GM12878 (cell line): Measurements from ENCODE around the gene EYS. TPM values are rescaled to one million over a fixed set of nuclear protein-coding genes. Genes with fewer than 3 reads are reported as not detected.

Experiments used
- ATAC-seq: fragments of 200-7000 bp; cut with Tn5 transposase; 3 replicates; pipeline ENCODE4 v1.9.1; 2020; ENCODE audit warnings: mild to moderate bottlenecking, moderate library complexity
- BruUV-seq: library from RNA; stranded (reverse); fragments of 400-500 nt; replicated peaks from 2 replicates; lab custom pipeline; 2021; lab: Mats Ljungman, UMichigan
- CTCF ChIA-PET: fragments of 300-600 bp; sonication (Branson Sonifier 250); formaldehyde crosslinking; extraction: SDS; loops from one replicate; lab custom pipeline; 2021; ENCODE audit warnings: inconsistent platforms; lab: Yijun Ruan, JAX
- POLR2A ChIA-PET: fragments of 350-600 bp; formaldehyde crosslinking; extraction: SDS; loops from one replicate; lab custom pipeline; 2021; ENCODE audit warnings: inconsistent platforms; lab: Charles Lee
- RAD21 ChIA-PET: fragments of 300-600 bp; sonication (Branson Sonifier 250); formaldehyde crosslinking; loops from one replicate; lab custom pipeline; 2023; ENCODE audit warnings: antibody characterized with exemption; ENCODE audit not compliant: unreplicated experiment; lab: Charles Lee
- SMC1A ChIA-PET: fragments of 300-600 bp; sonication (Branson Sonifier 250); formaldehyde crosslinking; loops from one replicate; lab custom pipeline; 2023; ENCODE audit not compliant: unreplicated experiment, uncharacterized antibody; lab: Charles Lee
- DNase-seq: peaks from one replicate; pipeline ENCODE4 v3.0.0-alpha.2; 2011; ENCODE audit warnings: low read depth, low spot score
- FAIRE-seq: peaks from 3 replicates; lab custom pipeline; 2011; peaks lifted over from hg19 to GRCh38; lab: Jason Lieb, UNC
- H2AFZ ChIP-seq: 2 replicates; pipeline ENCODE4 v1.6.0; 2011; ENCODE audit warnings: low read depth, low read length, control low read depth; ENCODE audit not compliant: control insufficient read depth
- H3K27ac ChIP-seq: 2 replicates; pipeline ENCODE4 v1.5.1; 2011; ENCODE audit warnings: control low read depth; ENCODE audit not compliant: control insufficient read depth, insufficient read depth
- H3K27me3 ChIP-seq, 2 experiments: replicated peaks in 1 of 2; 2 replicates each; pipeline versions ENCODE4 v1.6.0 to v1.6.1; 2011; ENCODE audit warnings: low read length in 1 of 2; ENCODE audit not compliant: control insufficient read depth in 2 of 2, insufficient read depth in 2 of 2
- H3K36me3 ChIP-seq, 2 experiments: 2 replicates each; pipeline ENCODE4 v1.5.1; 2011; ENCODE audit warnings: low read length in 1 of 2; ENCODE audit not compliant: control insufficient read depth in 2 of 2, insufficient read depth in 2 of 2
- H3K4me1 ChIP-seq: 2 replicates; pipeline ENCODE4 v1.6.1; 2011; ENCODE audit warnings: mild to moderate bottlenecking, low read length, moderate library complexity, mixed read lengths; ENCODE audit not compliant: control insufficient read depth, insufficient read depth
- H3K4me2 ChIP-seq: 2 replicates; pipeline ENCODE4 v1.6.0; 2011; ENCODE audit warnings: control low read depth; ENCODE audit not compliant: control insufficient read depth, insufficient read depth
- H3K4me3 ChIP-seq: fragments of 200-600 bp; sonication (generic); 2 replicates; pipeline ENCODE4 v1.5.1; 2016
- H3K79me2 ChIP-seq: 2 replicates; pipeline ENCODE4 v1.6.0; 2011; ENCODE audit warnings: low read length; ENCODE audit not compliant: control insufficient read depth, insufficient read depth
- H3K9ac ChIP-seq: 2 replicates; pipeline ENCODE4 v1.8.0; 2011; ENCODE audit warnings: low read length, control low read depth, mixed read lengths; ENCODE audit not compliant: control insufficient read depth, insufficient read depth
- H3K9me3 ChIP-seq: replicated peaks from 3 replicates; pipeline ENCODE4 v1.5.1; 2011; ENCODE audit warnings: mild to moderate bottlenecking, low read length; ENCODE audit not compliant: control insufficient read depth, insufficient read depth
- H4K20me1 ChIP-seq: 2 replicates; pipeline ENCODE4 v1.6.0; 2011; ENCODE audit not compliant: control insufficient read depth, insufficient read depth
- CBX5 ChIP-seq: sonication (generic); IDR thresholded peaks from 2 replicates; pipeline ENCODE4 v1.6.1; 2016; ENCODE audit warnings: low read depth, moderate library complexity, mild to moderate bottlenecking, inconsistent platforms
- CHD1 ChIP-seq: IDR thresholded peaks from 2 replicates; pipeline ENCODE4 v1.6.1; 2012; ENCODE audit warnings: low read depth, low read length, improper control_type of control experiment
- CHD2 ChIP-seq: IDR thresholded peaks from 2 replicates; pipeline ENCODE4 v1.6.1; 2011; ENCODE audit warnings: low read depth, low read length, improper control_type of control experiment, borderline replicate concordance
- DPF2 ChIP-seq: fragments of 450-650 bp; IDR thresholded peaks from 2 replicates; pipeline ENCODE4 v1.6.1; 2017; ENCODE audit warnings: mild to moderate bottlenecking
- KDM1A ChIP-seq: fragments of 200-600 bp; sonication (generic); IDR thresholded peaks from 2 replicates; pipeline ENCODE4 v1.6.1; 2016; ENCODE audit warnings: borderline replicate concordance
- NR2F1 ChIP-seq: fragments of 450-650 bp; conservative IDR thresholded peaks from 2 replicates; pipeline ENCODE4 v1.6.1; 2017; ENCODE audit warnings: mild to moderate bottlenecking
- POLR2A ChIP-seq: IDR thresholded peaks from 2 replicates; pipeline ENCODE4 v1.6.1; 2011; ENCODE audit warnings: low read depth, mild to moderate bottlenecking, low read length
- RBBP5 ChIP-seq: fragments of 200-600 bp; sonication (generic); conservative IDR thresholded peaks from 2 replicates; pipeline ENCODE4 v1.6.1; 2016
- SMAD5 ChIP-seq: IDR thresholded peaks from 2 replicates; pipeline ENCODE4 v1.6.1; 2016; ENCODE audit warnings: antibody characterized with exemption, low read depth
- ZNF207 ChIP-seq: fragments of 450-650 bp; IDR thresholded peaks from 2 replicates; pipeline ENCODE4 v1.6.1; 2014; ENCODE audit warnings: antibody characterized with exemption, mild to moderate bottlenecking, borderline replicate concordance
- WGBS: methylation state at CpG from one replicate; pipeline ENCODE4 v1.1.6; 2016; ENCODE audit warnings: low lambda C conversion rate; ENCODE audit not compliant: insufficient replicate concordance, insufficient coverage; ENCODE audit errors: missing lambda C conversion rate; 5-methylcytosine and 5-hydroxymethylcytosine counted together
- in situ Hi-C: fragments of 300-500 bp; cut with MboI; formaldehyde crosslinking; loops from 9 replicates; pipeline ENCODE4 v1.14.3; 2018; ENCODE audit warnings: mixed read lengths
- intact Hi-C: fragments of 100-400 bp; cut with micrococcal nuclease; formaldehyde crosslinking; loops from one replicate; pipeline ENCODE4 v1.14.2; 2022; ENCODE audit not compliant: unreplicated experiment
- polyA plus RNA-seq, 11 experiments: library from polyadenylated mRNA; depleted of rRNA in 4 of 11; unstranded in 6 of 11; stranded (reverse) in 5 of 11; fragments of >200 nt; fragmentation: Nextera tagmentation in 4 of 11; fragmentation: Illumina TruSeq in 1 of 11; extraction: Ambion mirVana in 4 of 11; extraction: Trizol in 1 of 11; gene quantifications; 1 replicate in 1 of 11; 2 replicates in 10 of 11; pipeline versions ENCODE4 v1.2.1 to v1.2.3, GENCODE V29; 2011 to 2016; ENCODE audit warnings: inconsistent platforms in 2 of 11, missing spikeins in 2 of 11, low read depth in 1 of 11
- total RNA-seq, 4 experiments: library from RNA; depleted of rRNA in 3 of 4; stranded (reverse); fragments of >200 nt in 3 of 4; fragmentation: Illumina TruSeq in 1 of 4; extraction: Trizol in 1 of 4; gene quantifications; 2 replicates each; pipeline versions ENCODE4 v1.2.1 to v1.2.3, GENCODE V29; 2013 to 2021
- TF ChIP-seq, protein P1 (sequence below): fragments of 450-650 bp; IDR thresholded peaks from 2 replicates; pipeline ENCODE4 v1.6.1; 2017; ENCODE audit warnings: borderline replicate concordance
- TF ChIP-seq, protein P2 (sequence below): fragments of 450-650 bp; IDR thresholded peaks from 2 replicates; pipeline ENCODE4 v1.6.1; 2016; ENCODE audit warnings: mild to moderate bottlenecking, moderate library complexity, borderline replicate concordance
- TF ChIP-seq, protein P3 (sequence below): fragments of 450-650 bp; IDR thresholded peaks from 2 replicates; pipeline ENCODE4 v1.6.1; 2014; ENCODE audit warnings: mild to moderate bottlenecking
- TF ChIP-seq, protein P4 (sequence below): fragments of 450-650 bp; formaldehyde crosslinking; IDR thresholded peaks from 2 replicates; pipeline ENCODE4 v1.4.0; 2022; ENCODE audit warnings: mild to moderate bottlenecking, moderate library complexity

Gene EYS
- total and polyA plus RNA-seq, 10 of the 15 experiments (the other 5 are each of a cell fraction or from before 2014, with no cell fraction given), result under 0.01 to 0.14 (median 0.02) TPM; not detected in 1

DNA sequence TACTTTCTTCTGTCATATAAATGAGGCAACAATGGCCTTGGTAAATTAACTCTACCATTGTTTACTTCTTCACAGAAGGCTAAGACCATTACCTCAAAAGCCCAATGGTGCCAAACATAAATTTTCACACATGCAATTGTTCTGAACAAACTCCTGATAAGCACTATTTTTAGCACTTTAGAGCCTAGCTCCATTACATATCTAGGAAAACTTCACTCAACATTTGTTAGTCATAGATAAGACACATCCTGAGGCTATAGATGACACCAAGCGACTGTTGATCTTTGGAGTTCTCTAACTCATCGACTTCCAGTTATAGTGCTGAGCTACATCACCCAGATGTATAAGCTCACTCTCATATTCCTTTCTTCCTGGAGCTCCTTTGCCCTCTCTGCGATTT is 245.9 kb downstream of the EYS start (continued):
- TF ChIP-seq DPF2 (no peak), KDM1A (no peak), CHD2 (no peak), POLR2A (no peak), RBBP5 (no peak)
- TF ChIP-seq, protein P1, sequence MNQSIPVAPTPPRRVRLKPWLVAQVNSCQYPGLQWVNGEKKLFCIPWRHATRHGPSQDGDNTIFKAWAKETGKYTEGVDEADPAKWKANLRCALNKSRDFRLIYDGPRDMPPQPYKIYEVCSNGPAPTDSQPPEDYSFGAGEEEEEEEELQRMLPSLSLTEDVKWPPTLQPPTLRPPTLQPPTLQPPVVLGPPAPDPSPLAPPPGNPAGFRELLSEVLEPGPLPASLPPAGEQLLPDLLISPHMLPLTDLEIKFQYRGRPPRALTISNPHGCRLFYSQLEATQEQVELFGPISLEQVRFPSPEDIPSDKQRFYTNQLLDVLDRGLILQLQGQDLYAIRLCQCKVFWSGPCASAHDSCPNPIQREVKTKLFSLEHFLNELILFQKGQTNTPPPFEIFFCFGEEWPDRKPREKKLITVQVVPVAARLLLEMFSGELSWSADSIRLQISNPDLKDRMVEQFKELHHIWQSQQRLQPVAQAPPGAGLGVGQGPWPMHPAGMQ, result no peak
- TF ChIP-seq, protein P2, sequence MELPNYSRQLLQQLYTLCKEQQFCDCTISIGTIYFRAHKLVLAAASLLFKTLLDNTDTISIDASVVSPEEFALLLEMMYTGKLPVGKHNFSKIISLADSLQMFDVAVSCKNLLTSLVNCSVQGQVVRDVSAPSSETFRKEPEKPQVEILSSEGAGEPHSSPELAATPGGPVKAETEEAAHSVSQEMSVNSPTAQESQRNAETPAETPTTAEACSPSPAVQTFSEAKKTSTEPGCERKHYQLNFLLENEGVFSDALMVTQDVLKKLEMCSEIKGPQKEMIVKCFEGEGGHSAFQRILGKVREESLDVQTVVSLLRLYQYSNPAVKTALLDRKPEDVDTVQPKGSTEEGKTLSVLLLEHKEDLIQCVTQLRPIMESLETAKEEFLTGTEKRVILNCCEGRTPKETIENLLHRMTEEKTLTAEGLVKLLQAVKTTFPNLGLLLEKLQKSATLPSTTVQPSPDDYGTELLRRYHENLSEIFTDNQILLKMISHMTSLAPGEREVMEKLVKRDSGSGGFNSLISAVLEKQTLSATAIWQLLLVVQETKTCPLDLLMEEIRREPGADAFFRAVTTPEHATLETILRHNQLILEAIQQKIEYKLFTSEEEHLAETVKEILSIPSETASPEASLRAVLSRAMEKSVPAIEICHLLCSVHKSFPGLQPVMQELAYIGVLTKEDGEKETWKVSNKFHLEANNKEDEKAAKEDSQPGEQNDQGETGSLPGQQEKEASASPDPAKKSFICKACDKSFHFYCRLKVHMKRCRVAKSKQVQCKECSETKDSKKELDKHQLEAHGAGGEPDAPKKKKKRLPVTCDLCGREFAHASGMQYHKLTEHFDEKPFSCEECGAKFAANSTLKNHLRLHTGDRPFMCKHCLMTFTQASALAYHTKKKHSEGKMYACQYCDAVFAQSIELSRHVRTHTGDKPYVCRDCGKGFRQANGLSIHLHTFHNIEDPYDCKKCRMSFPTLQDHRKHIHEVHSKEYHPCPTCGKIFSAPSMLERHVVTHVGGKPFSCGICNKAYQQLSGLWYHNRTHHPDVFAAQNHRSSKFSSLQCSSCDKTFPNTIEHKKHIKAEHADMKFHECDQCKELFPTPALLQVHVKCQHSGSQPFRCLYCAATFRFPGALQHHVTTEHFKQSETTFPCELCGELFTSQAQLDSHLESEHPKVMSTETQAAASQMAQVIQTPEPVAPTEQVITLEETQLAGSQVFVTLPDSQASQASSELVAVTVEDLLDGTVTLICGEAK, result no peak

DNA sequence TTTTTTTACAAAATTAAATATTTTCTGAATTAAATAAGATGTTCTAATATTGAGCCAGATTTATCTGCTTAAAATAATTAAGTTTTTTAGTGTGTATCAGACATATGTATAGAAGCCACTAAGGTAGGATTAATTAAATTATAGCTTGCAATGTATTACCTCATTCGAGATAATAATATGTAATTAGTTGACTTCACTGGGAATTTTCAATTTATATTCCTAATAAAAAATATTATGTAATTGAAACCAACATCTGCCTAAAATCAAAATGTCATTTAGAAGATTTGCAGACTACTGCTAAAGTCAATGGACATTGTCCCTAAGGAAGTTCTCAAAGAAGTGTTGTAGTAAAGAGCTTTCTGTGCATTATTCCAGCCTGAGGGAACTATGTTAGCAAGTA is 254.7 kb downstream of the EYS start:
- Histone ChIP-seq H3K4me1 (no peaks in the 10 kb centered on the region), H3K27ac (no peak overlapping the region), H4K20me1 (no peaks in the 10 kb centered on the region), H3K79me2 (no peaks in the 10 kb centered on the region), H3K4me2 (no peak overlapping the region), H3K9ac (no peak overlapping the region), H3K9me3 (no peaks in the 10 kb centered on the region), H3K27me3 (no peaks in the 10 kb centered on the region), H3K4me3 (no peak overlapping the region), H2AFZ (no peak overlapping the region), H3K36me3 (no peaks in the 10 kb centered on the region)
- ATAC-seq (no peak), DNase-seq (no peak), FAIRE-seq (no peak)
- ChIA-PET RAD21 (no interaction called here), SMC1A (interaction anchor here (0.8 kb wide), 1 partner anchor 32 kb away, joined by 3 read pairs; no protein-coding TSS in a partner anchor), CTCF (no interaction called here), POLR2A (no interaction called here)
- BruUV-seq, result no TSS peak
- intact Hi-C loops (no loop called here), in situ Hi-C loops (no loop called here)
- whole genome bisulfite sequencing, result 0% methylated on average over 1 of the region's 1 CpG
- TF ChIP-seq CBX5, result no peak
- TF ChIP-seq, protein P3, sequence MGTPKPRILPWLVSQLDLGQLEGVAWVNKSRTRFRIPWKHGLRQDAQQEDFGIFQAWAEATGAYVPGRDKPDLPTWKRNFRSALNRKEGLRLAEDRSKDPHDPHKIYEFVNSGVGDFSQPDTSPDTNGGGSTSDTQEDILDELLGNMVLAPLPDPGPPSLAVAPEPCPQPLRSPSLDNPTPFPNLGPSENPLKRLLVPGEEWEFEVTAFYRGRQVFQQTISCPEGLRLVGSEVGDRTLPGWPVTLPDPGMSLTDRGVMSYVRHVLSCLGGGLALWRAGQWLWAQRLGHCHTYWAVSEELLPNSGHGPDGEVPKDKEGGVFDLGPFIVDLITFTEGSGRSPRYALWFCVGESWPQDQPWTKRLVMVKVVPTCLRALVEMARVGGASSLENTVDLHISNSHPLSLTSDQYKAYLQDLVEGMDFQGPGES, result no peak
- TF ChIP-seq RBBP5, result no peak
- TF ChIP-seq, protein P4, sequence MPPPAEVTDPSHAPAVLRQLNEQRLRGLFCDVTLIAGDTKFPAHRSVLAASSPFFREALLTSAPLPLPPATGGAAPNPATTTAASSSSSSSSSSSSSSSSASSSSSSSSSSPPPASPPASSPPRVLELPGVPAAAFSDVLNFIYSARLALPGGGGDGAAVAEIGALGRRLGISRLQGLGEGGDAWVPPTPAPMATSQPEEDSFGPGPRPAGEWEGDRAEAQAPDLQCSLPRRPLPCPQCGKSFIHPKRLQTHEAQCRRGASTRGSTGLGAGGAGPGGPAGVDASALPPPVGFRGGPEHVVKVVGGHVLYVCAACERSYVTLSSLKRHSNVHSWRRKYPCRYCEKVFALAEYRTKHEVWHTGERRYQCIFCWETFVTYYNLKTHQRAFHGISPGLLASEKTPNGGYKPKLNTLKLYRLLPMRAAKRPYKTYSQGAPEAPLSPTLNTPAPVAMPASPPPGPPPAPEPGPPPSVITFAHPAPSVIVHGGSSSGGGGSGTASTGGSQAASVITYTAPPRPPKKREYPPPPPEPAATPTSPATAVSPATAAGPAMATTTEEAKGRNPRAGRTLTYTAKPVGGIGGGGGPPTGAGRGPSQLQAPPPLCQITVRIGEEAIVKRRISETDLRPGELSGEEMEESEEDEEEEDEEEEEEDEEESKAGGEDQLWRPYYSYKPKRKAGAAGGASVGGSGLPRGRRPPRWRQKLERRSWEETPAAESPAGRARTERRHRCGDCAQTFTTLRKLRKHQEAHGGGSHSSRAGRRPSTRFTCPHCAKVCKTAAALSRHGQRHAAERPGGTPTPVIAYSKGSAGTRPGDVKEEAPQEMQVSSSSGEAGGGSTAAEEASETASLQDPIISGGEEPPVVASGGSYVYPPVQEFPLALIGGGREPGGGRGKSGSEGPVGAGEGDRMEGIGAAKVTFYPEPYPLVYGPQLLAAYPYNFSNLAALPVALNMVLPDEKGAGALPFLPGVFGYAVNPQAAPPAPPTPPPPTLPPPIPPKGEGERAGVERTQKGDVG (CRISPR knock-in tag), result no peak
- TF ChIP-seq ZNF207, result no peak
- no peak for TF ChIP-seq SMAD5
- TF ChIP-seq CHD1, result no peak
- TF ChIP-seq NR2F1, result no peak
